Heart left ventricle (tissue), 13 donors: ENCODE data around the gene PPM1D.

Experiments
- POLR2A ChIP-seq, 2 donors: fragments of 450-650 bp; IDR thresholded peaks; one replicate each; pipeline ENCODE4 v1.6.1; 2017; ENCODE audit warnings: antibody characterized with exemption in 2 of 2, mild to moderate bottlenecking in 2 of 2, moderate library complexity in 2 of 2
- TF ChIP-seq, protein P1 (sequence below), 12 donors: fragments of 200-600 bp; sonication (generic) in 4 of 12; IDR thresholded peaks; one replicate each; pipeline versions ENCODE4 v1.5.0 to v1.8.0; 2018 to 2022; ENCODE audit warnings: antibody characterized with exemption in 12 of 12, mild to moderate bottlenecking in 5 of 12
- donor health status: ischemic (EF 13 %, LVEDD 7.1; RV severe dilation, severe dysfunction).
- donor health status: DM: no; HTN: yes; CAD: no.
- donor health status: DM: no; HTN: no; CAD: no.
- donor health status: ischemic (EF 25% LVEDD 6.9; RV normal size, moderate dysfunction).
- donor health status: ischemic (EF 25% LVEDD 5.7; RV mildly dilated, moderate dysfunction).
- donor health status: ischemic (EF 35%, LVEDD 5.7; RV mildly dilated, moderate dysfunction).
- donor health status: nonischemic (EF 11% LVEDD 7.7; RV severe dilation, severe dysfunction).
- donor health status: DM: yes; HTN: yes; CAD: no.
- donor health status: PGD.
- donor health status: ischemic (EF 29% LVEDD 5.4; RV normal size, mild dysfunction).
- donor health status: nonischemic (EF 23%, LVEDD 6.1; RV moderate dilation, normal function).

DNA sequence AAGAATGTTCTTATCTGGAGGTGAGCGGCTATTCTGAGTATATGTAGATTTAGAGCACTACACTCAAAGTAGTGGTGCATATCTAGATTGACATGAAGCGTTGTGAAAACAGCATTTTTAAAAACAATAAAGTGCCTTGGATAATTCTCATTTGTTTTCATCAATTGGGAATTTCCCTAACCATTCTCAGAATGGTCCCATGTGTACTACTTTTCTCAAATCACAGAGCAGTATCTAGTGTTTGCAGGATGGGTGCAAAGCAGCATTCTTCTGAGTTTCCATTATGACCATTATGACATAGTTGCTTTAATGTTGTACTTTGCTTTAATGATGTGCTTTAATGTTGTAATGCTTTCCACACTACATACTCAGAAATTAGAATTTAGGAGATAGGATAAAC lies 61.5 kb downstream of the PPM1D start:
- TF ChIP-seq, protein P1, sequence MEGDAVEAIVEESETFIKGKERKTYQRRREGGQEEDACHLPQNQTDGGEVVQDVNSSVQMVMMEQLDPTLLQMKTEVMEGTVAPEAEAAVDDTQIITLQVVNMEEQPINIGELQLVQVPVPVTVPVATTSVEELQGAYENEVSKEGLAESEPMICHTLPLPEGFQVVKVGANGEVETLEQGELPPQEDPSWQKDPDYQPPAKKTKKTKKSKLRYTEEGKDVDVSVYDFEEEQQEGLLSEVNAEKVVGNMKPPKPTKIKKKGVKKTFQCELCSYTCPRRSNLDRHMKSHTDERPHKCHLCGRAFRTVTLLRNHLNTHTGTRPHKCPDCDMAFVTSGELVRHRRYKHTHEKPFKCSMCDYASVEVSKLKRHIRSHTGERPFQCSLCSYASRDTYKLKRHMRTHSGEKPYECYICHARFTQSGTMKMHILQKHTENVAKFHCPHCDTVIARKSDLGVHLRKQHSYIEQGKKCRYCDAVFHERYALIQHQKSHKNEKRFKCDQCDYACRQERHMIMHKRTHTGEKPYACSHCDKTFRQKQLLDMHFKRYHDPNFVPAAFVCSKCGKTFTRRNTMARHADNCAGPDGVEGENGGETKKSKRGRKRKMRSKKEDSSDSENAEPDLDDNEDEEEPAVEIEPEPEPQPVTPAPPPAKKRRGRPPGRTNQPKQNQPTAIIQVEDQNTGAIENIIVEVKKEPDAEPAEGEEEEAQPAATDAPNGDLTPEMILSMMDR (IDR thresholded peaks at IDR 0.05) = no peak
- TF ChIP-seq POLR2A (IDR thresholded peaks at IDR 0.05) = no peak
